GM18505 (cell line): ENCODE data around the gene NT5DC1.

ENCODE experiments used
- ATAC-seq: cut with Tn5 transposase; IDR thresholded peaks from one replicate; pipeline ENCODE4 v1.9.1; 2021; ENCODE audit not compliant: unreplicated experiment
- POLR2A ChIP-seq: IDR thresholded peaks from 4 replicates; pipeline ENCODE4 v1.6.1; 2011; ENCODE audit warnings: borderline replicate concordance; ENCODE audit not compliant: insufficient read depth, insufficient read length; ENCODE audit errors: extremely low read depth

Gene NT5DC1

GRCh38 chr6:116101302-116101718, 657 bp downstream of the NT5DC1 start:
- TF ChIP-seq POLR2A: no peak

GRCh38 chr6:116101790-116102189, 1.1 kb downstream of the NT5DC1 start:
- no peak for TF ChIP-seq POLR2A
- no peak for ATAC-seq

More at GRCh38 chr6:116101302-116101718, 657 bp downstream of the NT5DC1 start:
- no peak for ATAC-seq

GRCh38 chr6:116102873-116103272, 2.2 kb downstream of the NT5DC1 start:
- ATAC-seq: no peak

GRCh38 chr6:116104636-116105035, 4.0 kb downstream of the NT5DC1 start:
- no peak for ATAC-seq

More at GRCh38 chr6:116102873-116103272, 2.2 kb downstream of the NT5DC1 start:
- no peak for TF ChIP-seq POLR2A

GRCh38 chr6:116105247-116105646, 4.6 kb downstream of the NT5DC1 start:
- no peak for TF ChIP-seq POLR2A

More at GRCh38 chr6:116104636-116105035, 4.0 kb downstream of the NT5DC1 start:
- no peak for TF ChIP-seq POLR2A

GRCh38 chr6:116106146-116106545, 5.5 kb downstream of the NT5DC1 start:
- no peak for TF ChIP-seq POLR2A
- no peak for ATAC-seq

More at GRCh38 chr6:116105247-116105646, 4.6 kb downstream of the NT5DC1 start:
- no peak for ATAC-seq

- no peak for ATAC-seq
- no peak for TF ChIP-seq POLR2A
Measured at GRCh38 chr6:116108836-116109235, 8.2 kb downstream of the NT5DC1 start.

- peak; percentile 72 for ATAC-seq
Measured at GRCh38 chr6:116111552-116112528, 11.2 kb downstream of the NT5DC1 start.

GRCh38 chr6:116113386-116113785, 12.7 kb downstream of the NT5DC1 start:
- TF ChIP-seq POLR2A: no peak
- ATAC-seq: no peak

More at GRCh38 chr6:116111552-116112528, 11.2 kb downstream of the NT5DC1 start:
- no peak for TF ChIP-seq POLR2A

GRCh38 chr6:116115781-116116180, 15.1 kb downstream of the NT5DC1 start:
- no peak for TF ChIP-seq POLR2A
- ATAC-seq: no peak

- ATAC-seq: no peak
- TF ChIP-seq POLR2A: no peak
Measured at GRCh38 chr6:116118608-116119007, 18.0 kb downstream of the NT5DC1 start.

GRCh38 chr6:116120430-116120829, 19.8 kb downstream of the NT5DC1 start:
- ATAC-seq: no peak
- TF ChIP-seq POLR2A: no peak

GRCh38 chr6:116126032-116126431, 25.4 kb downstream of the NT5DC1 start, which contains the start of gene COL10A1:
Gene COL10A1 (minus strand): TSS chr6:116126132. CDS start chr6:116125492, 640 bp downstream.
- ATAC-seq: no peak
- TF ChIP-seq POLR2A: no peak
